Mammary epithelial cell (primary cell): ENCODE results near the gene CPNE6.

ENCODE experiments used
- EZH2 ChIP-seq: IDR thresholded peaks from 2 replicates; pipeline ENCODE4 v1.6.1; 2012; ENCODE audit warnings: low read length, inconsistent platforms, borderline replicate concordance
- TF ChIP-seq, protein P1 (sequence below), 2 donors: IDR thresholded peaks in 1 of 2; conservative IDR thresholded peaks in 1 of 2; 2 replicates each; pipeline ENCODE4 v1.5.1; 2011 to 2012; ENCODE audit warnings: inconsistent platforms in 2 of 2, low read length in 2 of 2, mild to moderate bottlenecking in 2 of 2, control low read depth in 1 of 2, low read depth in 1 of 2; ENCODE audit not compliant: insufficient read depth in 1 of 2; ENCODE audit errors: extremely low read depth in 1 of 2

- TF ChIP-seq, protein P1, sequence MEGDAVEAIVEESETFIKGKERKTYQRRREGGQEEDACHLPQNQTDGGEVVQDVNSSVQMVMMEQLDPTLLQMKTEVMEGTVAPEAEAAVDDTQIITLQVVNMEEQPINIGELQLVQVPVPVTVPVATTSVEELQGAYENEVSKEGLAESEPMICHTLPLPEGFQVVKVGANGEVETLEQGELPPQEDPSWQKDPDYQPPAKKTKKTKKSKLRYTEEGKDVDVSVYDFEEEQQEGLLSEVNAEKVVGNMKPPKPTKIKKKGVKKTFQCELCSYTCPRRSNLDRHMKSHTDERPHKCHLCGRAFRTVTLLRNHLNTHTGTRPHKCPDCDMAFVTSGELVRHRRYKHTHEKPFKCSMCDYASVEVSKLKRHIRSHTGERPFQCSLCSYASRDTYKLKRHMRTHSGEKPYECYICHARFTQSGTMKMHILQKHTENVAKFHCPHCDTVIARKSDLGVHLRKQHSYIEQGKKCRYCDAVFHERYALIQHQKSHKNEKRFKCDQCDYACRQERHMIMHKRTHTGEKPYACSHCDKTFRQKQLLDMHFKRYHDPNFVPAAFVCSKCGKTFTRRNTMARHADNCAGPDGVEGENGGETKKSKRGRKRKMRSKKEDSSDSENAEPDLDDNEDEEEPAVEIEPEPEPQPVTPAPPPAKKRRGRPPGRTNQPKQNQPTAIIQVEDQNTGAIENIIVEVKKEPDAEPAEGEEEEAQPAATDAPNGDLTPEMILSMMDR (conservative IDR thresholded peaks at IDR 0.05 in 1 of 2, IDR thresholded peaks at IDR 0.05 in 1 of 2; ENCODE audit: extremely low read depth in 1 of 2, insufficient read depth in 1 of 2, low read depth in 1 of 2, low read length in 2 of 2), result no peak
- TF ChIP-seq EZH2, result no peak
Measured at GRCh38 chr14:24071144-24071697, at the start of gene CPNE6.
